CD14-positive monocyte (primary cell): Measurements from ENCODE around the gene MINDY3. TPM values are rescaled to one million over a fixed set of nuclear protein-coding genes. Genes with fewer than 3 reads are reported as not detected.

ENCODE experiments used
- DNase-seq, 3 donors: peaks; one replicate each; pipeline ENCODE4 v3.0.0-alpha.2; 2011 to 2022
- H2AFZ ChIP-seq: 2 replicates; pipeline ENCODE4 v1.6.0; 2012; ENCODE audit warnings: mild to moderate bottlenecking, low read depth, low read length, inconsistent platforms; ENCODE audit not compliant: insufficient read depth, poor library complexity, severe bottlenecking
- H3K27ac ChIP-seq, 2 donors: 1 replicate in 1 of 2; 2 replicates in 1 of 2; pipeline ENCODE4 v1.5.1; 2012 to 2013; ENCODE audit warnings: low read length in 2 of 2, control low read depth in 1 of 2, inconsistent platforms in 1 of 2, low read depth in 1 of 2, mild to moderate bottlenecking in 1 of 2
- H3K27me3 ChIP-seq, 2 donors: one replicate each; pipeline versions ENCODE4 v1.6.0 to v1.6.1; 2011 to 2013; ENCODE audit warnings: low read length in 2 of 2; ENCODE audit not compliant: control insufficient read depth in 2 of 2, insufficient read depth in 2 of 2
- H3K36me3 ChIP-seq, 2 donors: replicated peaks in 1 of 2; 1 replicate in 1 of 2; 2 replicates in 1 of 2; pipeline versions ENCODE4 v1.5.1 to v1.6.1; 2012 to 2013; ENCODE audit warnings: low read length in 2 of 2, control low read depth in 1 of 2, inconsistent platforms in 1 of 2, mild to moderate bottlenecking in 1 of 2; ENCODE audit not compliant: insufficient read depth in 2 of 2, control insufficient read depth in 1 of 2
- H3K4me1 ChIP-seq, 2 donors: 1 replicate in 1 of 2; 2 replicates in 1 of 2; pipeline versions ENCODE4 v1.5.1 to v1.6.1; 2012 to 2013; ENCODE audit warnings: low read length in 2 of 2, control low read depth in 1 of 2, inconsistent platforms in 1 of 2, mild to moderate bottlenecking in 1 of 2, moderate library complexity in 1 of 2; ENCODE audit not compliant: insufficient read depth in 2 of 2, control insufficient read depth in 1 of 2
- H3K4me2 ChIP-seq: replicated peaks from 2 replicates; pipeline ENCODE3; 2012; ENCODE audit warnings: low read length, moderate library complexity, mild to moderate bottlenecking; ENCODE audit not compliant: poor library complexity, severe bottlenecking; ENCODE audit errors: extremely low read depth
- H3K4me3 ChIP-seq, 3 experiments: fragments of 200-600 bp in 1 of 3; sonication (generic) in 1 of 3; replicated peaks in 1 of 3; 1 replicate in 2 of 3; 2 replicates in 1 of 3; pipeline ENCODE4 v1.5.1; 2011 to 2013; ENCODE audit warnings: low read length in 3 of 3, mild to moderate bottlenecking in 3 of 3, control low read depth in 2 of 3, low read depth in 2 of 3, inconsistent platforms in 1 of 3, moderate library complexity in 1 of 3
- H3K79me2 ChIP-seq: 2 replicates; pipeline ENCODE4 v1.6.0; 2012; ENCODE audit warnings: mild to moderate bottlenecking, control low read depth, inconsistent platforms, low read length, moderate library complexity; ENCODE audit not compliant: insufficient read depth
- H3K9ac ChIP-seq: 2 replicates; pipeline ENCODE4 v1.6.0; 2017; ENCODE audit warnings: low read length, mild to moderate bottlenecking; ENCODE audit not compliant: insufficient read depth, poor library complexity, severe bottlenecking
- H3K9me3 ChIP-seq, 2 donors: replicated peaks in 1 of 2; 1 replicate in 1 of 2; 2 replicates in 1 of 2; pipeline versions ENCODE4 v1.5.1 to v1.6.1; 2012 to 2013; ENCODE audit warnings: low read length in 2 of 2, control low read depth in 1 of 2; ENCODE audit not compliant: control insufficient read depth in 1 of 2, insufficient read depth in 1 of 2
- H4K20me1 ChIP-seq: 2 replicates; pipeline ENCODE4 v1.6.0; 2012; ENCODE audit warnings: mild to moderate bottlenecking, low read length, control low read depth, moderate library complexity; ENCODE audit not compliant: insufficient read depth
- H3K27ac Mint-ChIP-seq, 7 donors: one replicate each; pipeline ENCODE4 v1.8.0; 2020; ENCODE audit warnings: mild to moderate bottlenecking in 7 of 7, mixed read lengths in 7 of 7, moderate library complexity in 6 of 7, inconsistent platforms in 2 of 7
- H3K27me3 Mint-ChIP-seq, 3 donors: one replicate each; pipeline ENCODE4 v1.8.0; 2021 to 2022; ENCODE audit warnings: low read depth in 3 of 3, mild to moderate bottlenecking in 3 of 3, mixed read lengths in 3 of 3, moderate library complexity in 3 of 3, inconsistent platforms in 1 of 3
- H3K36me3 Mint-ChIP-seq, 2 donors: one replicate each; pipeline ENCODE4 v1.8.0; 2020; ENCODE audit warnings: mixed read lengths in 2 of 2, inconsistent platforms in 1 of 2, mild to moderate bottlenecking in 1 of 2
- H3K4me1 Mint-ChIP-seq: one replicate; pipeline ENCODE4 v1.8.0; 2020; ENCODE audit warnings: mild to moderate bottlenecking, mixed read lengths
- H3K4me3 Mint-ChIP-seq, 2 donors: one replicate each; pipeline ENCODE4 v1.8.0; 2020; ENCODE audit warnings: mild to moderate bottlenecking in 2 of 2, mixed read lengths in 2 of 2, moderate library complexity in 1 of 2
- H3K9me3 Mint-ChIP-seq, 7 donors: one replicate each; pipeline ENCODE4 v1.8.0; 2020 to 2022; ENCODE audit warnings: mixed read lengths in 7 of 7, mild to moderate bottlenecking in 6 of 7, moderate library complexity in 6 of 7, inconsistent platforms in 2 of 7
- WGBS: methylation state at CpG from one replicate; pipeline ENCODE4 v1.1.5; 2013; ENCODE audit warnings: missing lambda C conversion rate; ENCODE audit not compliant: insufficient coverage; 5-methylcytosine and 5-hydroxymethylcytosine counted together
- intact Hi-C, 2 donors: fragments of 100-400 bp; cut with micrococcal nuclease; formaldehyde crosslinking; loops; one replicate each; pipeline versions ENCODE4 v1.15.0 to v1.15.1; 2023
- polyA plus RNA-seq, 3 donors: library from polyadenylated mRNA; depleted of rRNA in 1 of 3; unstranded in 2 of 3; stranded (reverse) in 1 of 3; fragments of 300-500 nt in 2 of 3; fragments of >200 nt in 1 of 3; fragmentation: Illumina TruSeq in 2 of 3; gene quantifications; 1 replicate in 2 of 3; 2 replicates in 1 of 3; pipeline ENCODE4 v1.2.3, GENCODE V29; 2012 to 2021
- TF ChIP-seq, protein P1 (sequence below): fragments of 200-600 bp; IDR thresholded peaks from one replicate; pipeline ENCODE4 v1.8.0; 2022; ENCODE audit warnings: antibody characterized with exemption, mild to moderate bottlenecking

Gene MINDY3
- polyA plus RNA-seq, 3 donors, result 2.4 to 14.8 (median 4.4) TPM

- Mint-ChIP-seq H3K36me3 (no peaks in the 10 kb centered on the region), H3K4me1 (no peaks in the 10 kb centered on the region), H3K27ac (no peak overlapping the region), H3K9me3 (peaks cover 0 to 2% (median 0%) of the 10 kb centered on the region in 7 donors), H3K27me3 (peaks cover 0 to 7% (median 3%) of the 10 kb centered on the region in 3 donors), H3K4me3 (no peak overlapping the region)
- no peaks in the 10 kb centered on the region for H3K4me1 ChIP-seq
- no peak overlapping the region for H3K4me3 ChIP-seq
- WGBS, result no CpG with 5 or more reads among the region's 4 CpGs
- TF ChIP-seq, protein P1, sequence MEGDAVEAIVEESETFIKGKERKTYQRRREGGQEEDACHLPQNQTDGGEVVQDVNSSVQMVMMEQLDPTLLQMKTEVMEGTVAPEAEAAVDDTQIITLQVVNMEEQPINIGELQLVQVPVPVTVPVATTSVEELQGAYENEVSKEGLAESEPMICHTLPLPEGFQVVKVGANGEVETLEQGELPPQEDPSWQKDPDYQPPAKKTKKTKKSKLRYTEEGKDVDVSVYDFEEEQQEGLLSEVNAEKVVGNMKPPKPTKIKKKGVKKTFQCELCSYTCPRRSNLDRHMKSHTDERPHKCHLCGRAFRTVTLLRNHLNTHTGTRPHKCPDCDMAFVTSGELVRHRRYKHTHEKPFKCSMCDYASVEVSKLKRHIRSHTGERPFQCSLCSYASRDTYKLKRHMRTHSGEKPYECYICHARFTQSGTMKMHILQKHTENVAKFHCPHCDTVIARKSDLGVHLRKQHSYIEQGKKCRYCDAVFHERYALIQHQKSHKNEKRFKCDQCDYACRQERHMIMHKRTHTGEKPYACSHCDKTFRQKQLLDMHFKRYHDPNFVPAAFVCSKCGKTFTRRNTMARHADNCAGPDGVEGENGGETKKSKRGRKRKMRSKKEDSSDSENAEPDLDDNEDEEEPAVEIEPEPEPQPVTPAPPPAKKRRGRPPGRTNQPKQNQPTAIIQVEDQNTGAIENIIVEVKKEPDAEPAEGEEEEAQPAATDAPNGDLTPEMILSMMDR, result no peak
- H3K36me3 ChIP-seq, result no peaks in the 10 kb centered on the region
- no peaks in the 10 kb centered on the region for H3K27me3 ChIP-seq
- H3K9me3 ChIP-seq, result no peaks in the 10 kb centered on the region
- intact Hi-C loops, result no loop called here
- H3K4me2 ChIP-seq, result no peak overlapping the region
- no peak overlapping the region for H3K9ac ChIP-seq
- no peaks in the 10 kb centered on the region for H3K79me2 ChIP-seq
- no peaks in the 10 kb centered on the region for H4K20me1 ChIP-seq
- no peak overlapping the region for H3K27ac ChIP-seq
- H2AFZ ChIP-seq, result no peak overlapping the region
- DNase-seq, result no peak
These were observed 124.5 kb downstream of the MINDY3 start for GRCh38 chr10:15735763-15736162.

- Histone ChIP-seq H3K36me3 (no peaks in the 10 kb centered on the region), H3K9ac (no peak overlapping the region), H4K20me1 (no peaks in the 10 kb centered on the region), H3K27ac (no peak overlapping the region), H3K4me3 (no peak overlapping the region), H3K4me2 (no peak overlapping the region), H3K4me1 (no peaks in the 10 kb centered on the region), H3K9me3 (no peaks in the 10 kb centered on the region), H3K79me2 (no peaks in the 10 kb centered on the region), H2AFZ (no peak overlapping the region), H3K27me3 (no peaks in the 10 kb centered on the region)
- TF ChIP-seq, protein P1, result no peak
- H3K4me1 Mint-ChIP-seq, result no peaks in the 10 kb centered on the region
- WGBS, result 100% methylated on average over 1 of the region's 2 CpGs
- no peak overlapping the region for H3K27ac Mint-ChIP-seq
- H3K27me3 Mint-ChIP-seq, result peaks cover 5 to 7% (median 6%) of the 10 kb centered on the region in 3 donors
- H3K36me3 Mint-ChIP-seq, result no peaks in the 10 kb centered on the region
- intact Hi-C loops, result no loop called here
- H3K4me3 Mint-ChIP-seq, result no peak overlapping the region
- H3K9me3 Mint-ChIP-seq, result peaks cover 0 to 4% (median 0%) of the 10 kb centered on the region in 7 donors
- DNase-seq, result no peak
These were observed 130.0 kb downstream of the MINDY3 start for GRCh38 chr10:15730341-15730740.
